Stimulated activated naive CD4-positive, alpha-beta T cell (primary cell): ENCODE measurements around the gene ASXL1.
"Not testable (repeated sequence)": the region's sequence is repeated elsewhere in the genome, so short reads cannot be mapped to it uniquely, and the experiment has no call there.

ENCODE experiments used
- DNase-seq, 6 experiments: peaks; one replicate each; lab custom pipeline; 2025; lab: John Stamatoyannopoulos, UW

ASXL1 gene

DNA sequence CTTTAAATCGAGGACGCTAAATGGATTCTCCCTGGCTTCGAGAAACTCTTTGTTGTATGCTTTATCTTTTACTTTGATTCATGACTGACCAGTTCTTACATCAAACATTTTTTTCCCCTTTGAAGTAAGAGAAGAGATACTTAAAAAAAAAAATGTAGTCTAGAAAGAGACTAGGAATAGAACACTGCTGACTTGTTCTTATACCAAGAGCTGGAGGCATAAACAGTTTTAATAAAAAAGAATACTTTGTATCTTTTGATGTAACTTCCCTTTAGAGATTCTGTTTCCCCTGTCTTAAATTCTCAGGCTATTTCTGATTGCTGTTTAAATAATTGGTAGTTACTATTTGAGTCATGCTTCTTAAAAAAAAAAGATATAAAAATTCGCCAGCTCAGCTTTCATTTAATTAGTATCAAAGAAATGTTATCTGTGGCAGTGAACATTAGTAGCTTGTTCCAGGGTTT, 4.8 kb downstream of the ASXL1 start:
- no peak for DNase-seq

DNA sequence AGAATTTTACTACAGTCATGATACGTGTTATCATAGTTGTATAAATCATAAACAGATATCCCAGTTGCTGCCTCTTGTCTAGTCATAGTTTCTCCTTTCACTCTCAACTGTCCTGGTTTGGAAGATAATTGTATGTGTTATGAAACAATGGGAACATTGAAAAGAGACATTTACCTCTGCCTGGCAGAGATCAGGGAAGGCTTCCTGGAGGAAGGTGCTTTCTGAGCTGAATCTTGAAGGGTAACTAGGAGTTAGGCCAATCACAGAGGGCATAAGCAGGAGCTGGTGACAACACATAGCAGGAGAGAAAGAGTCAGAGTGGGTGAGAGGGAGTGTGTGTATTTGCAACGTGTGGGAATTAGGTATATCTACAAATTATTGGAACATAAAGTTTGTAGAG, 5.4 kb downstream of the ASXL1 start:
- no peak for DNase-seq

DNA sequence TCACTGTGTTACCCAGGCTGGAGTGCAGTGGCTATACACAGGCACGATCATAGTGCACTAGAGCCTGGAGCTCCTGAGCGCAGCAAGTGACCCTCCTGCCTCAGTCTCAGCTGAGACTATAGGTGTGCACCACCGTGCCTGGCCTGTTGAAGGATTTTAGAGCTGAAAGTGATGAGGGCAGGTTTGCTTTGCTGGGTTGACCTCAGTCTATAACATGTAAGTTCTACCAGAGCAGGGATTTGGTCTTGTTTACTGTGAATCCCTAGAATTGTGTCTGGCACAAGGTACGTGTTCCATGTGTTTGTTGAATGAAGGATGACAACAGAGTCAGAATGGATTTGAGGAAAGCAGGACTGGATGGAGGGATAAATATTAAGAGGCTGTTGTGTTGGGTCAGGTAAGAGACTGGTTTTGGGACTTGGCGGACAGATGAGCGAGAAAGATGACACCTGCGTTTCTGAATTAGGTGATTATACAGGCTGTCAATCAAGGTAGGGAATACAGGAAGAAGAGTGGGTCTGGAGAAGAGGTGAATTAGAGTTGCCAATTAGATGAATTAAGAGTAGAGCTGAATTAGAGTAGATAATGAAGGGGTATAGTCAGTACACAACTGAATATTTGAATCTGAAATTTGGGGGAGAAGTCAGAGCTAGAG, 6.5 kb downstream of the ASXL1 start:
- no peak for DNase-seq

DNA sequence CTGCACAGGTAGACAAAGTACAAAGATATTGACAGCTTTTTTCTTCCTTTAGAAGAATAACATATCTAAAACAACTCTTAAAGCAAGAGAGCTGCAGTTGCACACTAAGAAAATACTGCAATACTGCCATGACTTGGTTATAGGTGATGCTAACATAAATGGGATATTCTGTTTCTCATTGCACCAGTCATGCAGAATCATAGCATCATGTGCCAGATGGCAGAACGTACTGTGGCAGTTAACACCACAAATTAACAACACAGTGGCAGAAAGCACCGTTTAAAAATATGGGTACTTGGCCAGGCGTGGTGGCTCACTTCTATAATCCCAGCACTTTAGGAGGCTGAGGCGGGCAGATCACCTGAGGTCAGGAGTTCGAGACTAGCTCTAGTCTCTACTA, 7.4 kb downstream of the ASXL1 start:
- no peak for DNase-seq

DNA sequence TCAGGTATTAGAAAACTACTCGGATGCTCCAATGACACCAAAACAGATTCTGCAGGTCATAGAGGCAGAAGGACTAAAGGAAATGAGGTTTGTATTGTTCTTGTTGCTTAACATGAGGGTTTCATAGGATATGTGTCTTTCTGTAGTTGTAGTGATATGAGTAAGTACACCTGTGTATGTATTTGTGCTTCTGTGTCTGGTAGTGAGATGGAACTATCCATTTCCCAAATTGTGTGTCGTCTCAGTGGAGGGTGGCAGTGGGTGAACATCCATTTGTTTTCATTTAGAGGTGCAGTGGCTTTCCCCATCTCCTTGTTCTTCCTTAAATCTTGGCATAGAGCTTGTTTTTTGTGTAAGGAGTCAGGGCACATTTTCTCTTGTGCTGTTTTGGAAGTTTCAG, 8.2 kb downstream of the ASXL1 start:
- DNase-seq = no peak

DNA sequence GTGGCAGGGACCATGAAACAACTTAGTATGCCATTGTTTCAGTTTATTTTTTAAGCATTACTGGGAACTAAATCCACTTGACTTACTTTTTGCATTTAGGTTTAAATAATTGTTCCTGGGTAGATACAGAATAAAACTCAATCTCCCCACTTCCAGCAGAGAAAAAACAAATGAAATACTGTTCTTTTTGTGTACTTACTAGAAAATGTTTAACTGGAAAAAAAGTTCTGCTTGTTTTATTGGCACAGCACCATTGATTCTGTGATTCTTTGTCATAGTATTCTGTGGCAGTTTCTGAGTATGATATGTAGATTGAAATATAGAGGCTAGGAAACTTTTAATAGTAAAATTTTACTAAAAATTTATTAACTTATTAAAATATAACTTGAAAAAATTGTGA, 10.2 kb downstream of the ASXL1 start:
- no peak for DNase-seq

DNA sequence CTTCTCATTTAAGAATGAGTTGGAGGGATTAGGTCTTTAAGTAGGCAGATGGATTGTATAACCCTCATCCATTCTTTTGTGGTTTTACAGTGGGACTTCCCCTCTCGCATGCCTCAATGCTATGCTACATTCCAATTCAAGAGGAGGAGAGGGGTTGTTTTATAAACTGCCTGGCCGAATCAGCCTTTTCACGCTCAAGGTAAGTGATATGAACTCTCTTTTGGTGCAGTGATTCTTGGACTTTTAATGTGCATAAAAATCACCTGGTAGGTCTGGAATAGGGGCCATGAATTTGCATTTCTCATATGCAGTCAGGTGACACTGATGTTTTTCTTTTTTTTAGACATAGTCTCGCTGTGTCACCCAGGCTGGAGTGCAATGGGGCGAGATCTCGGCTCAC, 10.8 kb downstream of the ASXL1 start:
- no peak for DNase-seq

DNA sequence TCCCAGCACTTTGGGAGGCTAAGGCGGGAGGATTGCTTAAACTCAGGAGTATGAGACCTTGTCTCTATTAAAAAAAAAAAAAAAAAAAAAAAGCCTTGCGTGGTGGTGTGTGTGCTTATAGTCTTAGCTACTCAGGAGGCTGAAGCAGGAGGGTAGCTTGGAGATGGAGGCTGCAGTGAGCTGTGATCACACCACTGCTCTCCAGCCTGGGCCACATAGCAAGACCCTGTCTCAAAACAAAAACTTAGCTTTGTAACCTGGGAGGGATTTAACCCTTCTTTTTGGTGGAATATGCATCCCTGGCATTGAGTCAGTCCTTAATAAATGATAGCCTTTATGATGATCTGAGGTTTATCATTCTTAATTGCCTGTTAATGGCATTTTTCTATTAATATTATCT, 12.8 kb downstream of the ASXL1 start:
- DNase-seq = no peak

DNA sequence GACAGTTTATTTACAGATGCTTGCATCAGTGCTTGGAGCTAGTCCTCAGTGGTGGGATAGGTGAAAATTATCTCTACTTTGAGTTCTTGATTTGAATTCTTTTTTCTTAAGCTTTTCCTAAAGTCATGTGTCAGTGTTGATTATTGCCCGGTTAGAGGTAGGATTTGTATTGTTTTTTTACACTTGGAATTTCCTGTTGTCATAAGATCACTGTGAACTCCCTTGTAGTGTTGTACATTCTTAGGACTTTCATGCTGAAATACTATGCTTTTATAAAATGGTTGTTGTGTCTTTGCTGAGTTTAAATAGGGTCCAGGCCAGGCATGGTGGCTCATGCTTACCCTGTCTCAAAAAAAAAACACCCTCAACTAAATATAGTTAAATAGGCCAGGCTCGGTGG, 20.3 kb downstream of the ASXL1 start:
- DNase-seq = no peak

DNA sequence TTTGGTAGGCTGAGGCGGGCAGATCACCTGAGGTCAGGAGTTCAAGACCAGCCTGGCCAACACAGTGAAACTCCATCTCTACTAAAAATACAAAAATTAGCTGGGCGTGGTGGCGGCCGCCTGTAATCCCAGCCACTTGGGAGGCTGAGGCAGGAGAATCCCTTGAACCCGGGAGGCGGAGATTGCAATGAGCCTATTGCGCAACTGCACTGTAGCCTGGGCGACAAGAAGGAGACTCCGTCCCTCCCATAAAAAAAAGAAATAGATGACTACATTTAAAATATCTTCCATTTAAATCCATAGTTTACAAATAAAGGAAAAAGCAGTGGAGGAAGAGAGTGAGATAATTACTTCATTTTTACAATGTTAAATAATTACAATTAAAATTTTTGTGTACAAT, 21.9 kb downstream of the ASXL1 start:
- DNase-seq = not testable (repeated sequence)

DNA sequence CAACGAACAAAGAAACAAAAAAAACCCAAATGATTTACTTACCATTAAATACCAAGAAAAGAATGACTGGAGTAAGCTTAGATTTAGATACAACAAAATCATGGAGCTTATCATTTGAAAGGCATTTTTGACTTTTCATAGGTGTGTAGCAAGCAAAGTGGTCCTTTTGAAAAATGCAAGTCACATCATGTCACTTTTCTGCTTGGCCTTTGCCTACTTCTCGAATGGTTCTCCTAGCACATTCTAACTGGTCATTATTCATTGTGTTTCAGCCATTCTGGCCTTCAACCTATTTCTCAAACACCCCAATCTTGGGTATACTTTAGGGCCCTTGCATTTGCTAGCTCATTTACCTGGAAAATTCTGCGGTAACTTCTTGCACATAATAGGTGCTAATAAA, 22.6 kb downstream of the ASXL1 start:
- DNase-seq = no peak

DNA sequence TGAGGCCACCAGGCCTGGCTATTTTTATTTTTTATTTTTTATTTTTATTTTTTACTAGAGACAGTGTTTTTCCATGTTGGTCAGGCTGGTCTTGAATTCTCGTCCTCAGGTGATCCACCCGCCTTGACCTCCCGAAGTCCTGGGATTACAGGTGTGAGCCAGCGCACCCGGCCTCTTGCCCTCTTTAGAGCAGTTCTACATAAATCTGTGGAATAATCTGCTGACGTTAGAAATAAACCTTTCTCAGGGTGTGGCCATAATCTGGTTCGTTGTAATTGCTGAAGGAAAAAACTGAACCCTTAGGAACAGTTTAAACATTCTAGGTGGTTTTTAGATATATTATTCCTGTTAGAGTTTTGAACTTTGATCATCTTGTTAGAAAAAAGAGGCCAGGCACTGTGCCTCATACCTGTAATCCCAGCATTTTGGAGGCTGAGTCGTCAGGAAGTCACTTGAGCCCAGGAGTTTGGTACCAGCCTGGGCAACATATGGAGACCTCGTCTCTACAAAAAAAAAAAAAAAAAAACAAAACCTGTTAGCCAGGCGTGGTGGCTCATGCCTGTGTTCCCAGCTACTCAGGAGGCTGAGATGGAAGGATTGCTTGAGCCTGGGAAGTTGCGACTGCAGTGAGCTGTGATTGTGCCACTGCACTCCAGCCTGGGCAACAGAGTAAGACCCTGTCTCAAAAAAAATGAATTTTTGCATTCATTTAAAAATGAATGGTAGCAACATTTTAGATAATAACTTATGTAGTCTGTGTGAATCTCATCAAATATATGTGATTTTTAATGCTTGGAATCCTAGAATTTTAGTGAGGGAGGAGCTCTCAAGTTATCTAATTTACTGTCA, 24.2 kb downstream of the ASXL1 start:
- no peak for DNase-seq

DNA sequence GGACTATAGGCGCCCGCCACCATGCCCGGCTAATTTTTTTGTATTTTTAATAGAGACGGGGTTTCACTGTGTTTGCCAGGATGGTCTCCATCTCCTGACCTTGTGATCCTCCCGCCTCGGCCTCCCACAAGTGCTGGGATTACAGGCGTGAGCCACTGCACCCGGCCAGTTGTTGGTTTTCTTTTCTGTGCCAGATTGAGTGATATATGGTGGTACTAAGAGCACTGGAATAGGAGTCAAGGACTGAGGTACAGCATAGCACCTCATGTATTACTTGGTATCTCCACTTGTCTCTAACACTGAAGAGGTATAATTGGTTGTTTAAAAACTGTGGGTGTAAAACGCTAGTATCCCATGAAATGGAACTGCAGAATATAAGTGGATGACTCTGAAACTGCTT, 25.3 kb downstream of the ASXL1 start:
- DNase-seq = not testable (repeated sequence)

DNA sequence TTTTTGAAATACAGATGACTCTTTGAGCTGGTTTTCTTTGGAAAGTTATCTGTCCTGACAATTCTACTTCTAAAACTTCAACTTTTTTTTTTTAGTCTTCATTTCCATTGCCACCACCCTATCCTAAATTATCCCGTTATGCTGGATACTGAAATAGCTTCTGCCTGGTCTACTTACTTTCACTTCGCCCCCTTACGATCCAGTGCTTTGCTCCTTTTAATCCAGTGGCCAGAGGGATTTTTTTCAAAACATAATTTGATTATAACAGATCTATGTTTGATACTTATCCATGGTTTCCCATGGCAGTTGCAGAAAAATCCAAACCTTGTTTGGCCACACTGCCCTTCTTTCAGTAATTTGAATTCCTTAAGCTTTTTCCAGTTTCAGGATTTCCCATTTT, 27.4 kb downstream of the ASXL1 start:
- DNase-seq = no peak

DNA sequence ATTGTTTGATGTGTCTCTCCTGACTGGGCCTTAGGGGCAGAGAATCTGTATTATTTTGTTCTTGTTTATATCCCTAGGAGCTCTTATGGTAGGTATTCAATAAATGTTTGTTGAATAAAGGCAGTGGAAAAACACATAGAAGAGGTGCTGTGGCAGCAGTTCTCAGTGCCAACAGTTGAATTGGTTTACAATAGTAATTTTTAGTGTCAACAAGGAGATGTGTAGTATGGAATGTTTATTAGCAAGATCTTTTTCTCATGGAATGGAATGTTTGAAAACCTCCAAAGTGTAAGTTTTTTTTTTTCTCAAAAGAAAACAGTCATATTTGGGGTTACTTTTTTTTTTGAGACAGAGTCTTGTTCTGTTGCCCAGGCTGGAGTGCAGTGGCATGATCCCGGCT, 28.0 kb downstream of the ASXL1 start:
- no peak for DNase-seq

DNA sequence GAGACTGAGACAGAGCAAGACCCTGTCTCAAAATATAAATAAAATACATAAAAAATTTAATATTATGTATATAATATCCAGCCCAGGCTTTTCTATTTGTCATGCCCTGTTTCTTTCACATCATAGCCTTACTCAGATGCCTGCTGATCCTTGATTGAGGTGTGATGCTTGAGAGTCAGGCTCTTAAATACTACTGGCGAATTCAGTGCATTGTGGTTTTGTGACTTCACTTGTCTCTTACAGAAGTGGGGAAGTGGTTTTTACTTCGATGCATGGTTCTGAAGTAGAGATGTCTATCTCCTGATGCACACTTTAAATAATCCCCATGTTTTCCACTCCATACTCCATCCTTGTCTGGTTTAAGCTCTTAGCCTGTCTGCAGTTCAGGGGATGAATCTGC, 29.1 kb downstream of the ASXL1 start:
- peak in 5 of 6 experiments; percentile 15 to 80 (median 75) for DNase-seq

DNA sequence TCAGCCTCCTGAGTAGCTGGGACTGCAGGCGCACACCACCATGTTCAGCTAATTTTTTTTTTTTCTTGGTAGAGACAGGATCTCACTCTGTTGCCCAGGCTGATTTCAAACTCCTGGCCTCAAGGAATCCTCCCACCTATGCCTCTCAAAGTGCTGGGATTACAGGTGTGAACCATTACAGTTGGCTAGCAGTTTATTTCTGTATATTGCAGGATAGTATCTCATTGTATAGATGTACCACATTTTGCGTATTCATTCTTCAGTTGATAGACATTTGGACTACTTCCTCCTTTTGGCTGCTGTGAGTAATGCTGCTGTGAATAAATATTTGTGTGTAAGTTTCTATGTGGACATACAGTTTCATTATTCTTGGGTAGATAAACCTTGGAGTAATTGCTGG, 32.9 kb downstream of the ASXL1 start:
- no peak for DNase-seq

DNA sequence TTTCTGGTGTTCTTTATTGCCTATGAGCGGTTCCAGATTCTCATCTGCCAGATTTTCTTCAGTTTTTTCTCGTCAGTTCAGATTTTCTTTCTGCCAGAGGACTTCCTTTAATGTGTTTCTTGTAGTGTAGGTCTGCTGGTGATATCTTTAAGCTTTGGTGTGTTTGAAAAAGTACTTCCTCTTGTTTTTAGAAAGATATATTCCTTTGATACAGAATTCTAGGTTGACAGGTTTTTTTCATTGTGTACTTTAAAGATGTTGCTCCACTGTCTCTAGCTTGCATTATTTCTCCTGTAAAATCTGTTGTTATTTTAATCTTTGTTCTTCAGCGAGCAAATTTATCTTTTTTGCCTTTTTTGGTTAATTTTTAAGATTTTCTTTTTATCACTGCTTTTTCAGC, 36.9 kb downstream of the ASXL1 start:
- peak in 1 of 6 experiments; percentile 24 for DNase-seq

DNA sequence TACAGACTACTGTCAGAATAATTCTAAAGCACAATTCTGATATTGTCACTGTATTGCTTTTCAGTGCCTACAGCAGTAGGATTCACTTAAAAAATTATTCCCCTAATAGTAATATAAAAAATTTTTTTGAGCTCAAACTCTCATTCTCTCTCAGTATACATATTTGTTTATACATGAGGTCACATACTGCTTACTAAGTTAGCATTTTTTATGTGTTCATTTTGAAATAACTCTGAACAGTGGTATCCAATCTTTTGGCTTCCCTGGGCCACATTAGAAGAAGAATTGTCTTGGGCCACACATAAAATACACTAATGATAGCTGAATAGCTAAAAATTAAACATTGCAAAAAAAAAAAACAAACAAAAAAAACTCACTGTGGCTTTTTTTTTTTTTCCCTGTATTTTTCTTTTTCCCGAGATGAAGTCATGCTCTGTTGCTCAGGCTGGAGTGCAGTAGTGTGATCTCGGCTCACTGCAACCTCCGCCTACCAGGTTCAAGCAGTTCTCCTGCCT, 38.6 kb downstream of the ASXL1 start:
- DNase-seq = no peak

DNA sequence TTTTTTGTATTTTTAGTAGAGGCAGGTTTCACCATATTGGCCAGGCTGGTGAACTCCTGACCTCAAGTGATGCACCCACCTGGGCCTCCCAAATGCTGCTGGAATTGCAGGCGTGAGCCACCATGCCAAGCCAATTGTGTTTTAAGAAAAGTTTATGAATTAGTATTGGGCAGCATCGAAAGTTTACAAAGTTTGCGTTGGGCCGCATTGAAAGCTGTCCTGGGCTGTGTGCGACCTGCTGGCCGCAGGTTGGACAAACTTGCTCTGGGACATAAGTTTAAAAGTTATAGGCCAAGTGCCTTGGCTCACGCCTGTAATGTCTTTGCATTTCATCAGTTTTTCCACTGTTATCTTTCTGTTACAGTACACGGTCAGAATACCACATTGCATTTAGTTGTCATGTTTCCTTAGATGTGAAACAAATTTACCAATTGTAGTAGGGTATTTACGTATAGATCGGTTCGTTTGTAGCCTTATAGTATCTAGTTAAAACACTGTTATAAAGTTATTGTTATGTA, 39.5 kb downstream of the ASXL1 start:
- no peak for DNase-seq

DNA sequence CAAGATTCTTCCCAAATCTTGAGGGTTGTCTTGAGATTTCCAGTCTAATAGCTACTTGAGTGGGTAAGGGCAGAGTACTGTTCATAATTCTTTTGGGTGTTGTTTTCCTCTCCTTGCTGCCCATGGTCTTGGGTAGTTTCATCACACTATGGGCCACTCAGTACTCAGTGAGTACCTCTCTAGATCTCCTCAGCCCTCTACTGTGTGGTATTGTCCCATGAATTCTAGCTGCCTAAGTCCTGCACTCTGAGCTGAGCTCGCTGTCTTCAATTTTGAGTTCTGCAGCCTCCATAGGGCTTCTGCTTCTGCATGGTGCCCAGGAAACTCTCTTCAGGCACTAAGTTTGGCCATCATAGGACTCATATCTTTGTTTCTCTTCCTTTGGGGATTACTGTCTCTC, 42.3 kb downstream of the ASXL1 start:
- no peak for DNase-seq

DNA sequence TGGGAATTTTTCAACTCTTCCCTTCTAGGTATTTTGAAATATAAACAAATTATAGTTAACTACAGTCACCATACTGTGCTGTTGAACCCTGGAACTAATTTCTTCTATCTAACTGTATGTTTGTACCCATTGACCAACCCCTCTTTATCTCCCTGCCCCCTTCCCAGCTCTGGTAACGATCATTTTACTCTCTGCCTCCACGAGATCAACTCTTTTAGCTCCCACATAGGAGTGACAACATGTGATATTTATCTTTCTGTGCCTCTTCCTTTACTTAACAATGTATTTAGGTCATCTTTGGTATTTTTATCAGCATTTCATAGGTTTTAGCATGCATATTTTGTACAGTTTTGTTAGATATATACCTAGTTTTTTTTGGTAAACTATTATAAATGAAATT, 45.9 kb downstream of the ASXL1 start:
- DNase-seq = no peak

DNA sequence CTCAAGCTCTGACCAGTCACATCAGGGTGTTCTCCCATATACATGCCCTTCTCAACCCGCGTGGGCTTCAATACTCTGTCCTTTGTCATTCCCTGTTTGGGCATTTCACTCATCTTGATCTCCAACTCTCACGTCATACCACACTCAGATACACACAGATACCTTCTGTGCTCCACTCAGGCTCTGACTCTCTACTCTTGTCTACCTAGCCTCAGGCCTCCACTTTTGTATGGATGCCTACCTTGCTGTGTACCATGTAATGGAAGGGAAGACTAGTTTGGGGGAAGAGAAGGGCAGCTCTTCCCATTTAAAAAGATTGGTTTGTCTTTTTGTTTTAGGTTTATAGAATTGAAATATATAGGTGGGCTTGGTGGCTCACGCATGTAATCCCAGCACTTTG, 48.6 kb downstream of the ASXL1 start:
- no peak for DNase-seq
